Stimulated activated CD8-positive, alpha-beta memory T cell treated with anti-CD3 and anti-CD28 coated beads, Interleukin-4, amount 100 ng/mL, for 1 hour (primary cell): ENCODE data around the gene APOE.
"Not testable (repeated sequence)": the region's sequence is repeated elsewhere in the genome, so short reads cannot be mapped to it uniquely, and the experiment has no call there.

Experiments
- DNase-seq, 2 donors: peaks; one replicate each; pipeline ENCODE4 v3.0.0-alpha.2; 2020; ENCODE audit warnings: low read depth in 2 of 2, low spot score in 1 of 2

APOE gene

GRCh38 chr19:44905437-44906160, at the start of gene APOE:
Gene APOE, plus strand, starts transcription at chr19:44905796. Its CDS starts 829 bp downstream, at chr19:44906625.
- DNase-seq = no peak

DNA sequence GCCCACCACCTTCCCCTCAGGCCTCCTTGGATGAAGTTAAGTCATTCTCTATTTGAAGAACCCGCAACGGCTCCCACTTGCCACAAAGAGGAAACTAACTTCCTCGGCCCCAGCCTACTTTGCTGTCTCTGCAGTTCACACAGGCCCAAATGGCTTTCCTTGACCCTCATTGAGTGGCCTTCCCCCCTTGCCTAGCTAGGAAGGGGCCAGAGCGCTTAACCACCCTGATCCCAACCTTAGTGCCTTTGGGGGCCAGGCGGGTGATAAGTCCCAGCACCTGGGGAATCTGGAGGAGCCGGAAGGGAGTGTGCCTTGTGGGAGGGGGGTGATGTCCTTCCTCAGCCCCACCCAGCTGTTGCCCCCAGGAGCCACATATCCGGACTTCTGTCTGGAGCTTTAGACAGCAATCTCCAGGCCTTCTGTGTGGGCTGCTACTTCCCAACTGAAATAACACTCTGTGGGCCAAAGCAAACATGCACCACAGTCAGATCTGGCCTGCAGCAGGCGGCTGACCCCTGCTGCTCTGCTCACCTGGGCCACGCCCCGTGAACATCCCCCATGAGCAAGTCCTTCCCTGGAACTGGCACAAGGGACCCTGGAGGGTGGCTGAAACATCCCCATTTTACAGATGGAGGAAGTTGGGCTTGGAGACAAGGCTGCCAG, 49.0 kb upstream of the APOE start:
- DNase-seq = no peak

DNA sequence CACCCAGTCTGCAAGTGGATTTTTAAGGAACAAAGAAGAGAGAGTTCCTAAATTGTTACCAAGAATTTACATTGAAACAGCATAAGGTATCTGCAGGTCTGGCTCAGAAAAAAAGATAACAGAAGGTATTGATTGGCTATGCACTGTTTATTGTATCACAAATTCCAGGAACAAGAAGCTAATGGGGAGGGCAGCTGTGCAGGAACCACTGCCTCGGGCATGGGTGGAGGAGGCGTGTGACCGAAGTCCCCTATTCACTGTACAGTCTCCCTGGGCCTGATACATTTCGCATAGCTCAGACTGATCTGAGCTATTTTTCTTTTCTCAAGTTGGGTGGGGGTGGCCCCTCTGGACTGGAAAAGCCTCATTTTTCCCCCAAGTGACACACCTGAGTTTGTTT, 47.8 kb upstream of the APOE start:
- DNase-seq = no peak

DNA sequence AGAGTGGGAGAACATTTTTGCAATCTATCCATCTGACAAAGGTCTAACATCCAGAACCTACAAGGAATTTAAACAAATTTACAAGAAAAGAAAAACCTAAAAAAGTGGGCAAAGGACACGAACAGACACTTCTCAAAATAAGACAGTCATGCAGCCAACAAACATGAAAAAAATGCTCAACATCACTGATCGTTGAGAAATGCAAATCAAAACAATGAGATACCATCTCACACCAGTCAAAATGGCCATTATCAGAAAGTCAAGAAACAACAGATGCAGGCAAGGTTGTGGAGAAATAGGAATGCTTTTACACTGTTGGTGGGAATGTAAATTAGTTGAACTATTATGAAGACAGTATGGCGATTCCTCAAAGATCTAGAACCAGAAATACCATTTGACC, 44.0 kb upstream of the APOE start:
- not testable (repeated sequence) for DNase-seq

GRCh38 chr19:44863990-44864389, 41.6 kb upstream of the APOE start:
- DNase-seq = no peak

DNA sequence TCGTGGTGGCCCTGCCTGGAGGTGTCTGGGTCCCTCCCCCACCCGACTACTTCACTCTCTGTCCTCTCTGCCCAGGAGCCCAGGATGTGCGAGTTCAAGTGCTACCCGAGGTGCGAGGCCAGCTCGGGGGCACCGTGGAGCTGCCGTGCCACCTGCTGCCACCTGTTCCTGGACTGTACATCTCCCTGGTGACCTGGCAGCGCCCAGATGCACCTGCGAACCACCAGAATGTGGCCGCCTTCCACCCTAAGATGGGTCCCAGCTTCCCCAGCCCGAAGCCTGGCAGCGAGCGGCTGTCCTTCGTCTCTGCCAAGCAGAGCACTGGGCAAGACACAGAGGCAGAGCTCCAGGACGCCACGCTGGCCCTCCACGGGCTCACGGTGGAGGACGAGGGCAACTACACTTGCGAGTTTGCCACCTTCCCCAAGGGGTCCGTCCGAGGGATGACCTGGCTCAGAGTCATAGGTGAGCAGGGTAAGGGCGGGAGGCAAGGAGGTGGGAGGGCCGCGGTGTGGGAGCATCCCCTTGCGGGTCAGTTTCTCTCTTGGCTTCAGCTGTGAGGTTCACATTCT, 40.3 kb upstream of the APOE start:
- DNase-seq = no peak

DNA sequence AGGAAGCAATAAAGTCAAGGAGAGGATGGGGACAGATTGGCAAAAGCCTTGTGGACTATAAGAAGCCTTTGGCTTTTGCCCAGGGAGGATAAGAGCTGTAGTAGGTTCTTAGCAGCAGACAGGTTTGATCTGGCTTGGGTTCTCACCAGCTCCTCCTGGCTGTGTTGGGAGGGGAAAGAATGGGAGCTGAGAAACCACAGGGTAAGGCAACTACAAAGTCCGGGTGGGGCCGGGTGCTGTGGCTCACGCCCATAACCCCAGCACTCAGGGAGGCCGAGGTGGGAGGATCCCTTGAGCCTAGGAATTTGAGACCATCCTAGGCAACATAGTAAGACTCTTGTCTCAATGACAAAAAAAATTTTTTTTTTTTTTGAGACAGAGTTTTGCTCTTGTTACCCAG, 38.9 kb upstream of the APOE start:
- no peak for DNase-seq

- DNase-seq = no peak
These were observed 38.0 kb upstream of the APOE start for GRCh38 chr19:44867578-44867977.

DNA sequence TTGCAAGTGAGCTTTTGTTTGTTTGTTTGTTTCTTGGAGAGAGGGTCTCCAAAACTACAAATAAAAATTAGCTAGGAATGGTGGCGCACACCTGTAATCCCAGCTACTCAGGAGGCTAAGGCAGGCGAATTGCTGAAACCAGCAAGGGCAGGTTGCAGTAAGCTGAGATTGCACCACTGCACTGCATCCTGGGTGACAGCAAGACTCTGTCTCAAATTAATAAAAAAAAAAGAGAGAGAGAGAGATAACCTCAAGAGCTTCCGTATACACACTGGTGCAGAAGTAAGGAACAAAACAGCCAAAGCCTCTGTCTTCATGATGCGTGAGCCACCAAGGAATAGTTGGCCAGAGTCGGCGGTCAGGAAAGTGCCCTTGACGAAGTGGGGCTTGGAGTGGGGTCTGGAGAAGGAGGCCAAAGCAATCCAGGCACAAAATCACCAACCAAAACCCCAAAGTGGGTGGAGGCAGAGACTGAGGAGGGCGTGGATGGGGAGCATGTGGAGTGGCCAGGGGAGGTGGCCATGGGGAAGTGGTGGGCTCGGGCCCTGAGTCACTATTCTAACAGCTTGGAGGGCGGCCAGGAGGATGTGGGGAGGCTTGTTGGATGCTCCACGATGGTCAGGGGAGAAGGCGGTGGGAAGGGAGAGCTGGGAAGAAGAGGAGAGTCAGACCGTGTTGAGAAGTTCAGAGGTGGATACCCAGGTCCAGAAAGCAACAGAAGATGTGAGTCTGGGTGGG, 35.7 kb upstream of the APOE start:
- no peak for DNase-seq

- no peak for DNase-seq
These were observed 33.8 kb upstream of the APOE start for GRCh38 chr19:44871809-44872208.

DNA sequence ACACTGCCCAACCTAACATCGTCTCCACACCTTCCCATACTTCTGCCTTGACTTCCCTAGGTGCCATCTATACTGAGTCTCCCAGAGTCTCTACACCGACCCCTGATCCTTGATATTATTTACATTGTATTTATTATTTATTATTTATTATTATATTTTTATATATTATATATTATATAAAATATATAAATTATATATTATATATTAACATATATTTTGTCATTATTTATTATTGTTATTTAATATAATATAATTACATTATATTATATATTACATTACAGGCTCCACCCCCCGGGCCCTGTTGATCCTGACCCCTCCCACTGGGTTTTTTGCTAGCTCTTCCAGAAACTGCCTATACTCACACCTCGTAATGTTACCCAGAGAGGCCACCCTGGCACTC, 32.9 kb upstream of the APOE start:
- DNase-seq = no peak

- no peak for DNase-seq
These were observed 31.3 kb upstream of the APOE start for GRCh38 chr19:44874317-44874716.

DNA sequence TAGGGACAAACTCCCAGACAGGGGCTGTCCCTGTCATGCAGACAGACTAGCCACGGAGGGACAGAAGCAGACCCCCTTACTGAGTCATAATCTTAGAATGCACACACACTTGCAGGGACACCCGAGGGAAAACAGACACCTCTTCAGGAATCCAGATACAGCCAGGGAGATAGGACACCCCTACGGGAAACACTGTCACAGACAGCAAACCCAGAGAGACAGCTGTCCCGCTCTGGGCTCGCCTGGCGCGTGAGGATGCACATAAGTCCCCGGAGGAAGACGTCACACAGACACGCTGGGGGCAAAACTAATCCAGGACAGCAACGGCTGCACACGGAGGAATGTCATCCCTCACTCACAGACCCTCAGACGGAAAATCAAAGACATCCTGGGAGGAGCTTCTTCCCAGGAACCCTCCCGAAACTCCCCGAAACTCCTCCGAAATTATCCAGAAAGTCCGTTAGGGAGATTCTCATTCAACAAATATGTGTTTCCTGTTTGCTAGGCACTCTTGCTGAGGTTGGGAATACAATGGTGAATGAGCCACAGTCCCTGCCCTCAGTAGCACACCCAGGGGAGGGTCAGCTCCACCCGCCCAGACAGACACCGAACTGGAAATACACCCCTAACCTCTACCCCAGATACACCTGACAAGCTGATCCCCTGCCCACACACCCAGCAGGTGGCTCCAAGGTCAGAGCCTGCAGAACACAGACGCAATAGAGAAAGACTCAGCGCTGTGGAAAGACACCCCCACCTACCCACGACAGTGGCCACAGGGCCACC, 29.7 kb upstream of the APOE start:
- DNase-seq = no peak

DNA sequence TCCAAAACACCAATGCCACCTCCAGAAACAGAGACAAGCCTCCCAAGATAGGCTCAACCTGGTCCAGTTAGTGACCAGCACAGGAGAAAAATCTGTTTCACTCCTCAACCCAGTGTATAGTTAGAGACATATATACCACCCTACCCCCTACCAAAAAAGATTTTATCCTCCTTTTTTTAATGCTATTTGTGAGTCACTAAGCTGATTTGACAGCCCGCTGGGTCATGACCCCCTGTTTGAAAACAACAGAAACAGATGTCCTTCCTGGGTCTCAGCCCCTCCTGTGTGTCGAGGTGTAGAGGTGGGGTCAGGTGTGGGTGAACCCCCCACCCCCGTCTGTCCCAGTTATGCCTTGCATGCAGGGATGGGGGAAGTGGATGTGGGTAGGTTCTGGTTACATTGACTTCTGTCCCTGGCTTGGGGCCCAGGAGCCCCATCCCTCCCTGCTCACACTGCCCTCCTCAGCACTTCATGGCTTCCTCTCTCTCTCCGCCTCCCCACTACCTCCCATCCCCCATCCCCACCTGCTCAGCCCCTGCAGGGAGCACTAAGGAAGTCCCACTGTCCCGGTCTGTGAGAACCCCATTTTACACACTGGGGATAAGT, 28.6 kb upstream of the APOE start:
- no peak for DNase-seq

GRCh38 chr19:44878120-44878865, 27.3 kb upstream of the APOE start:
- DNase-seq = no peak

GRCh38 chr19:44879309-44880065, 26.1 kb upstream of the APOE start:
- DNase-seq = no peak

GRCh38 chr19:44882063-44882462, 23.5 kb upstream of the APOE start:
- DNase-seq = no peak

DNA sequence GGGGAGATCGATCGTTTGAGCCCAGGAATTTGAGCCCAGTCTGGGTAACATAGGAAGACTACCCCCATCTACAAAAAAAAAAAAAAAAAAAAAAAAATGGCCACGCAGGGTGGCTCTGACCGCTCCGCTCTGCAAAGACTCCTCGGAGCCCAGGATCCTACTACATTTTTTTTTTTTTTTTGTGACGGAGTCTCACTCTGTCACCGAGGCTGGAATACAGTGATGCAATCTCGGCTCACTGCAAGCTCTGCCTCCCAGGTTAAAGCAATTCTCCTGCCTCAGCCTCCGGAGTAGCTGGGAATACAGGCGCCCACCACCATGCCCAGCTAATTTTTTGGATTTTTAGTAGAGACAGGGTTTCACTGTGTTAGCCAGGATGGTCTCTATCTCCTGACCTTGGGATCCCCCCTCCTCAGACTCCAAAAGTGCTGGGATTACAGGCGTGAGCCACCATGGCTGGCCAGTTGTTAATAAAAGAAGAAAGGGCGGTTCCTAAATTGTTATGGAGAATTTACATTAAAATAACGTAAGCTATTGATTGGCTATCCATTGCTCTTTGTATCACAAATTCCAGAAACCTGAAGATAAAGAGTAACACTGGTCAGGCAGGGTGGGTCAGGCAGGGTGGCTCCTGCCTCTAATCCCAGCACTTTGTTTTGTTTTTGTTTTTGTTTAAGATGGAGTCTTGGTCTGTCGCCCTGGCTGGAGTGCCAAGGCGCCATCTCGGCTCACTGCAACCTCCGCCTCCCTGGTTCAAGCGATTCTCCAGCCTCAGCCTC, 22.8 kb upstream of the APOE start:
- DNase-seq = not testable (repeated sequence)
